HG02885 (cell line): Measurements from ENCODE around the gene SNAP47.

ENCODE experiments used
- ATAC-seq: cut with Tn5 transposase; IDR thresholded peaks from one replicate; pipeline ENCODE4 v1.9.1; 2021; ENCODE audit warnings: mild to moderate bottlenecking; ENCODE audit not compliant: unreplicated experiment, poor library complexity

Gene SNAP47

DNA sequence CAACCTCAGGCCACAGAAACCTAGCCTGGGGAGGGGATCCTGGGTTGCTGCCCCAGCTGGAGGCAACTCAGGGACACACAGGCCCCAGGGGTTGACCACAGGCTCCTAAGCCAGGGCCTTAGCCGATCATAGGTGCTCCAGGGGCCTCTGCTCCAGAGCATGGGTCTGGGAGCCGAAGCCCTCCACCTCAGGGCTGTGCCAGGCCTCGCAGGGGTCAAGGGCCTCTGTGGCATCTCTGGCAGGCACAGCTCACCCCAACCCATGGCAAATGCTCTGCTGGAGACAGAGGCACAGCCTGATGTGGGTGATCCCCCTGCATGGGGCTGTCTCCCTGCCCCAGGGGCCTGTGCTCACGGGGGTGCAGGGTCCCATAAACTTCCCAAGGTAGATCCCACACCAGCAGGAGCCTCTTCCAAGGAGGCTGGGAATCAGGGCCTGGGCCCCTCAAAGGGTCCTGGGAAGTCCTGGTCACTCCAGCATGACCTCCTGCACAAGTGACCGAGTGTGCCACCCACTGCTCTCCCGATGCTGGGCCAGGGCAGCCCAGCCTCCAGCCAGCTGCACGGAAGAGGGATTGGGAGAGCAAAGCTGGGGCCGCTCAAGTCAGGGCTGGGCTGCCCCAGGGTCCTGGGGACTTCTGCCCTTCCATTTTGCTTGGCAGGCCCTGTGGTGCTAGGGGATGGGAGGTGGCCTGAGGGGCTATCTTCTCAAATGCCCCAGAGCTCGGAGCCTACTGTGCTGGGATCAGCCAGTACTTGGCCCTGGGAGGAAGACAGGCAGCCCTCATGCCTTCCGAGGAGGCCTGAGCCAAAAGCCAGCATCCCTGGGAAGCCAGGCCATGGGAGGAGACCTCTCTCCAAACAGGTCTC, 58.1 kb downstream of the SNAP47 start:
- no peak for ATAC-seq

DNA sequence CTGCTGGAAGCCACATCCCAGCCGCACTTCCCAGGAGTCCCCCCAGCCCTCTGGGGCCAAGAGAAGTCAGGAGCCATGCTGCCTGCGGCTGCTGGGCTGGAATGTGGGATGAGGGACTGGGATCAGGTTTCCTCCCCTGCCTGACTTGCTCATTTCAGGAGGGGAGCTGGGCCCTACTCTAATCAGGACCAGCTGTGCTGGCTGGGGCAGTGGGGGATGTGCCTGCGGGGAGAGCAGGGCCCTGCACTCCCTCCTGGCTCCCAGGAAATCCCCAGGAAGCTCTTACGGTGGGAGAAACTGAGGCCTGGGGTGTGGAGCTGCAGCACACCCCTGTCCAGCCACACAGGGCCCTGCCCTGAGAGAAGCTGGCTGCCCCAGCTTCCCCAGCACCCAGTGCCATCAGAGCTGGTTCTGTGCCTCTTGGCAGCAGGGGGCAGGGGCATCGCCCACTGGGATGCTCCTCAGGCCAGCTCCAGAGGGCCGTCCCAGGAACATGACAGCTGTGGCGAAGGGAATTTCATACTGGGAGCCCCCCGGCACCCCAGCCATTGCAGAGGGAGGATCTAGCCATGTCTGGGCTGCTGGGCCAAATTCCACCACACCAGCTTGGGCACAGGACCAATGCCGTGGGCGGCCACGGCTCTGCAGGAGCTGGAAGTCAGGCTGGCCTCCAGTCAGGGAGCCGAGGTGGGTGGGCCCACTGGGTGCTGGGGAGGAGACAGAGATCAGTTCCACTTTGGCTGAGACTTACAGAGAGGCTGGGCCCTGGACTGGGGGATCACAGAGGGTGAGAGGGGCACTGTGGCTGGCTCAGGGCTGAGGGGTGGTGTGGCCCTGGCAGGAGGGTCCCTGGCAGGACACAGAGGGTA, 58.9 kb downstream of the SNAP47 start:
- ATAC-seq = no peak

DNA sequence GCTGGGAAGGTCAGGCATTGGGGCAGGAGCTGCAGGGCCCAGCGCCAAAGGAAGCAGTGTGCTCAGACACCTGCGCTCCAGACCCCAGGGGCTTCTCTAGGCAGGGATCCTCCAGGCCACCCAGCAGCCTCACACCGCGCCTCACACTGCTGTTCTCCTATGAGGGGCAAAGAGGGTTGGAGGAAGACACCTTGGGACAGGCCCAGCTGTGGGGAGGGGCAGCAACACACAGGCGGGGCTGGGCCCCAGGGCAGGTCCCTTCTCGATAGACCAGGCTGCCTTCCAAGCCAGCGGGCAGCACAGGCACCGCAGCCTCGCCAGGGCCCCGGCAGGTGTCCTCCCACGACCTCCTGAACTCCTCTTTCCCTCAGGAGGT, 59.6 kb downstream of the SNAP47 start:
- no peak for ATAC-seq

DNA sequence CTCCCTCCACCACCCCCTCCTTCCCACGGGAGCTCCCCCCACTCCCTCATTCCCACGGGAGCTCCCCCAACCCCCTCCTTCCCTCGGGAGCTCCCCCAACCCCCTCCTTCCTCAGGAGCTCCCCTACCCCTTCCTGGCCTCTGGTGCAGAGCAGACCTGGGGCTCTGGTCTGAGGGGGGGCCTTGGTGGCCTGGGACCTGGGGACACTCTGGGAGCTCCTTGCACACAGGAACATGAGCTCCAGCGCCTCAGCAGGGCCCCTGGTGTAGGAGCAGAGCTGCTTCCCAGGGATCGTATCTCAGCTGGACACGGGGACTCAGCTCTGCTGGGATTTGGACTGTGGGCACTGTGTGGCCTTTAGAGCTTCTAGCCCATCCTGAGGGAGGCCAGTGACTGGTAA, 60.5 kb downstream of the SNAP47 start:
- ATAC-seq = no peak

DNA sequence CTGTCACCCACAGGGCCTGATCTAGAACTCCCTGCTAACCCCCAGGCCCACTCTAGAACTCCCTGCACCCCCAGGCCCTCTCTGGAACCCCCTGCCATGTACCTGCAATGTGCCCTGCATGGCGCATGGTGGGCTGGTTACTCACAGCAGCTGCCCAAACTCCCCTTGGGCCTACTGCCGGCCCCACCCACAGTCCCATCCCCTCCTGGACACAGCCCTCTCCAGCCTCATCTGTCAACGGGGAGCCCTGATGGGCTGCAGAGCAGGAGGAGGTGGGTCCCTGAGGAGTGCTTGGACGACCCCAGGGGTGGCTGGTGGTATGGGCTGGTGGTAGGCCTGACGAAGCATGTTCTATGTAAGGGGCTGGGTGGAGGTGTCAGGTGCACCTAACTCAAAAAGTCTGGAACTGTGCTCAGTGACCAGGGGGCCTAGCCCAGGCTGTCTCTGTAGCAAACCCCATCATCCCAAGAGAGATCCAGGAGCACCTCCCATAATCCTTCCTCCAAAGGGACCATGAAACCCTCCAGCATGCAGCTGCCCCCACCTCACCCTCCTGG, 61.2 kb downstream of the SNAP47 start:
- ATAC-seq = no peak

DNA sequence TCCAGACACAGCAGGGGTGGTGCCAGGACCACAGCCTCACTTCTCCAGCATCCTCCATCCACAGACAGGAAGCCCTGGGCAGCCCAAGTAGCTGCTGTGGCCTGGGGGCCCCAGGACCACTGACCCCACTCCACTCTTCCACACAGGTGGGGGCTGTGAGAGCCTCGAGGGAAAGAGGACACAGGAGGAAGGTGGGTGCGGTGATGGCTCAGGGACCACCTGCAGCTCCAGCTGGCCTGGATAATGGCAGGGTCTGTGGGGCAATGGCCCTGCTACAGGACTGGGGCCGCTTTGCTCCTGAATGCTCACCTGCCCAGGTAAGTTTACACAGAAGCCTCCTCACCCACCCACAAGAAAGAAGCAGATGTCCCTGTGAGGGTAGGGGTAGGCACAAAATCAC, 61.9 kb downstream of the SNAP47 start:
- no peak for ATAC-seq

DNA sequence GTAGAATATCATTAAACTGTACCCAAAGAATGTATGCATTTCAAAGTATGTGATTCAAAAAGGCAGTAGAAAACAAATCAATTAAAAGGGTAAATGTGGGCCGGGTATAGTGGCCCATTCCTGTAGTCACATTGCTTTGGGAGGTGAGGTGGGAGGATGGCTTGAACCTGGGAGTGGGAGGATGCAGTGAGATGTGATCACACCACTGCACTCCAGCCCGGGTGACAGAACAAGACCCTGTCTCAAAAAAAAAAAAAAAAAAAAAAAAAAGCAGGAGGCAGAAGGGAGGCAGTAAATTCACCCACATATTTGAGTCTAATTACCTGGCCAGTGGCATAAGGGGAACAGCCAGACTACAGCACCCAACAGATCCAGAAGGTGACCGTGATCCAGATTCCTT, 62.4 kb downstream of the SNAP47 start:
- no peak for ATAC-seq

DNA sequence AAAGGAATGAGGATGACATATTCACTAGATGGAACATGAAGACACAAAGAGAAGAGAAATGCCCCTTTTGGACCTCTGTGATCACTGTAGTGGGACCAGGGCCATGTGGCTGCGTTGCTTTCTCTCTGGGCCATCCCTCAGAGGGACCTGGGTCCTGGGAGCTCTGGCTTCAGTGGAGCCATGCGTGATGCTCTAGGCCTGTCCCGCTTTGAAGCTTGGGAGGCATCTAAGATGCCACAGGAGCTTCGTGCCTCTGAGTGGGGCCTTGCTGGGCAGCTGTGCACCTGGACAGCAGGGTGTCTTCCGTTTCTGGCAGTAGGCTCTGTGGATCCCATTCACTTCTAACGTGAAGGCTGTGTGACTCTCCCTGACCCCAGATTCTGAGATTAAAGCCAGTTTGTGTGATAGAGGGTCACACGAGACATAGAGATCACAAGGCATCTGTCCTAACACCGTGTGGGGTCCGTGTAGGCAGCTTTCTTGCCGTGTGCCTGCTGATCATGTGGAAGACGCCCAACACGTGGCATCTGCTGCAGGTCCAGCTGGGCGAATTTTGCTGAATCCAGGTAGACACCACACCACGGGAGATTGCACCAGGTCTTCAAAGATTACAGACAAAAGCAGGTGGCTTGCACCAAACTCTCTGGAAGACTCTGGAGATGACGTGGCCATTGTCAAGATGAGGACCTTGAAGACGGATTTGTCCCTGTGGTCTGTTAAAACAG, 63.0 kb downstream of the SNAP47 start:
- no peak for ATAC-seq

DNA sequence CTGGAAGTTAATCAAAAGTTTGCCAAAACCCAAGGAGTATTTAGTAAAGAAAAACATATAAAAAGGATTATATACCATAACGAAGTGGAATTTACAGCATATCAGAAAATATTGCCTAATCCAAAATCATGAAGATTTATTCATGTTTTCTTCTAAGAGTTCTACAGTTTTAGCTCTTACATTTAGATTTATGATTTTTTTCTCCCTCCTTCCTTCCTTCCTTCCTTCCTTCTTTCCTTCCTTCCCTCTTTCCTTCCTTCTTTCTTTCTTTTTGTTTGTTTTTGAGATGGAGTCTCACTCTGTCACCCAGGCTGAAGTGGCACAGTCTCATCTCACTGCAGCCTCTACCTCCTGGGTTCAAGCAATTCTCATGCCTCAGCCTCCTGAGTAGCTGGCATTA, 64.5 kb downstream of the SNAP47 start:
- ATAC-seq = no peak

DNA sequence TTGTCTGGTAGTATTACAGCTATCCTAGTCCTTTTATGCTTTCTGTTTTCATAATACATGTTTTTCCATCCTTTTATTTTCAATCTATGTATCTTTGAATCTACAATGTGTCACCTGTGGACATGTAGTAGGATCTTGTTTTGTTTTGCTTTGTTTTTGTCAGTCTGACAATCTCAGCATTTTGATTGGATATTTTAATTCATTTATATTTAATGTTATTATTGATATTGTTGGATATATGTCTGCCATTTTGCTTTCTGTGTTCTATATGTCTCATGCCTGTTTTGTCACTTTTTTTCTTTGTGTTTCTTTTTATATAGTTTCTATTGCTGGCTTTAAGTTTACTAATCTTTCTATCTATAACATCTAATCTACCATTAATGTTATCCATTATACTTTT, 68.7 kb downstream of the SNAP47 start:
- ATAC-seq = no peak

DNA sequence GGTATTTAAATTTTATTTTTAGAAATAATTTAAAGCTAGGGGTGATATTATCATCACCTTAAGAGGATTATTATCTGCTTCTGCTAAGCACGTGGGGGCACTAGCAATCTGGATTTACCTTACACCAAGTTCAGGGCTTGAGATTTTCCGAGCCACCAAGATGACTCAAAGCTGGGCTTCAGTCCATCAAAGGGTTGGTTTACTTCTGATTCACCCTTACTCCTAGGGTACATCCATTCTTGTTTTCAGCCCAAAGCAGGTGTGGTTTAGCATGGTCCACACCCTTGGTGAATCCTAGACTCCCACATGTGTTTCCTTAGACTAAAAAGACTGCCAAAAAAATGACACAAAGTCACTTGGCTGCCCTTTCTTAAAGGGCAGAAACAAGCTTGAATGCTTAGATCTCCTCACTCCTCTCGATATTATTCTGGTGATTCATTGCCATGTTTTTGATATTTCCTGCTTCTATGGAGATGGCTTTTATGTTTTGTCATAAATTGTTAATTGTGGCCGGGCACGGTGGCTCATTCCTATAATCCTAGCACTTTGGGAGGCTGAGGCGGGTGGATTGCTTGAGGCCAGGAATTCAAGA, 70.5 kb downstream of the SNAP47 start:
- ATAC-seq = no peak

DNA sequence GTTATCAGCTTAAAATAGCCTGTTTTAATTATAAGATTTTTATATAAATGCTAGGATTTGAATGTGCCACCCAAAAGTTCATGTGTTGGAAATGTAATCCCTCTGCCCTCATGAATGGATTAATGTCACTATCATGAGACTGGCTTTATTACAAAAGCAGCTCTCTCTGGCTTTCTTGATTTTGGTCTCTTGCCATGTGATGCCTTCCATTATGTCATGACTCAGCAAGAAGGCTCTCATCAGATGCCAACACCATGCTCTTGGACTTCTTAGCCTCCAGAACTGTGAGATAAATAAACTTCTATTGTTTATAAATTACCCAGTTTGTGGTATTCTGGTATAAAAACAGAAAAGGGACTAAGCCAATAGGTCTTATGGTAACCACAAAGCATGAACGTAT, 73.3 kb downstream of the SNAP47 start:
- no peak for ATAC-seq

DNA sequence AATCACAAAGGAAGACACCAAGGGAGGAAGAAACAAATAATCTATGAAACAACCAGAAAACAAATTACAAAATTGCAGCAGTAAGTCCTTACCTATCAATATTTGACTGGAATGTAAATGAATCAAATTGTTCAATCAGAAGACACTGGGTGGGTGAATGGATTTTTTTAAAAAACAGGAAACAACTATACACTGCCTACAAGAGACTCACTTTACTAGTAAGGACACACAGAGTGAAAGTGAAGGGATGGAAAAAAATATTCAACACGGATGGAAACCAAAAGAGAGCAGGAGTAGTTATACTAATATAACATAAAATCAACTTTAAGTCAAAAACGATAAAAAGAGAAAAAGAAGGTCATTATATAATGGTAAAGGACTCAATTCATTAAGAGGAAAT, 73.8 kb downstream of the SNAP47 start:
- ATAC-seq = no peak

DNA sequence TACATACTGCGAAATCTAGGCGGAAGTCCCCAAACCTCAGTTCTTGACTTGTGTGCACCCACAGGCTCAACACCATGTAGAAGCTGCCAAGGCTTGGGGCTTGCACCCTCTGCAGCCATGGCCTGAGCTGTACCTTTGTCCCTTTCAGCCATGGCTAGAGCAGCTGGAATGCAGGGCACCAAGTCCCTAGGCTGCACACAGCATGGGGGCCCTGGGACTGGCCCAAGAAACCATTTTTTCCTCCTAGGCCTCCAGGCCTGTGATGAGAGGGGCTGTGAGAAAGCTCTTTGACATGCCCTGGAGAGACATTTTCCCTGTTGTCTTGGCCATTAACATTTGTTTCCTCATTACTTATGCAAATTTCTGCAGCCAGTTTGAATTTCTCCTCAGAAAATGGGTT, 78.7 kb downstream of the SNAP47 start:
- no peak for ATAC-seq

DNA sequence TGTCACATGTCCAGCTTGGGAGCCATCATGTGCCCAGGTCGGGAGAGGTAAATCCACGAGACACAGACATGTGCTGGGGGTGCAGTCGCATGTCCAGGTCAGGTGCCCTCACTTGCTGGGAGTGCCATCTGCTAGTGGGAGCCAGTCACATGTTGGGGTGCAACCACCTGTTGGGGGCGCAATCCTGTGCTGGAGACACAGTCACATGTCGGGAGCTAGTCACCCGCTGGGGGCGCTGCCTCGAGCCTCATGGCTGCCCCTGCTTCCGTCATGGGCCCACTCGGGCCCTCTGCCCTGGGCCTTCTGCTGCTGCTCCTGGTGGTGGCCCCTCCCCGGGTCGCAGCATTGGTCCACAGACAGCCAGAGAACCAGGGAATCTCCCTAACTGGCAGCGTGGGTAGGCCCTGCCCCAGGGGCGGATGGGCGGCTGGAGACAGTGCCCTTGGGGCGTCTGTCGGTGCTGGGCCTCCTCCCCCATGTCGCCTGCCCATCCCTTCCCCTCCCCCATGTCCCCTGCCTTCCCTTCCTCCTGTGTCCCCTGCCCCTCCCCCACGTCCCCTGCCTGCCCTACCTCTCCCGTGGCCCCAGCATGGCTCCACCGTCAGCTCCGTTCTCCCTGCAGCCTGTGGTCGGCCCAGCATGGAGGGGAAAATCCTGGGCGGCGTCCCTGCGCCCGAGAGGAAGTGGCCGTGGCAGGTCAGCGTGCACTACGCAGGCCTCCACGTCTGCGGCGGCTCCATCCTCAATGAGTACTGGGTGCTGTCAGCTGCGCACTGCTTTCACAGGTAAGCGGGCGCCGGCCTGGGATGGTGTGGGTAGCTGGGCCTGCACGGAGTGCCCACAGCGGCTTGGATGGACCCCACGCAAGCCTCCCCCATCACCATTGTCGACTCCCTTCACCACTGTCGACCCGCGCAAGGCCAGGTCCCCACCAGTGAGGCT, 80.5 kb downstream of the SNAP47 start, which contains the start of gene PRSS38:
PRSS38 (plus strand) TSS at position 208 of the 942 bp plus-strand sequence; CDS start at position 250, 42 bp downstream.
- no peak for ATAC-seq

DNA sequence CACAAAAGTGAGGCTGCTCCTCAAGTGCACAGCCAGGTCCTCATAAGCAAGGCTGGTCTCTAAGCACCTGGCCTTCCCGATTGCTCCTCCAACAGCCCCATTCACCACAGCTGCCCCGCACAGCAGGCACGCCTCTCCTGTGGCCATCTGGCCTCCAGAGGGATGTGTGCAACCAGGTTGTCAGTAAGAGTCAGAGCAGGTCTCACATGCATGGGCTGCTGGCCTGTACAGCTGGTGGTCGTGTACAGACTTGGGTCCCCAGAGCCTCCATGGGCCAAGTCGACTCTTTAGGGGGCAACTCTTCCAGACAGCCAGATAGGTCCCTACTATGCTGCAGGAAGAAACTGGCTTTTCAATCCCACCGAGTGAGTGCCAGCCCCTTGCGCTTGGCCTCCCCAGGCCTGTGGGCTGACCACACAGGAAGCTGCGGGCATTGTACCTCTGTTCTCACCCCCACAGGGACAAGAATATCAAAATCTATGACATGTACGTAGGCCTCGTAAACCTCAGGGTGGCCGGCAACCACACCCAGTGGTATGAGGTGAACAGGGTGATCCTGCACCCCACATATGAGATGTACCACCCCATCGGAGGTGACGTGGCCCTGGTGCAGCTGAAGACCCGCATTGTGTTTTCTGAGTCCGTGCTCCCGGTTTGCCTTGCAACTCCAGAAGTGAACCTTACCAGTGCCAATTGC, 81.7 kb downstream of the SNAP47 start:
- ATAC-seq = no peak

DNA sequence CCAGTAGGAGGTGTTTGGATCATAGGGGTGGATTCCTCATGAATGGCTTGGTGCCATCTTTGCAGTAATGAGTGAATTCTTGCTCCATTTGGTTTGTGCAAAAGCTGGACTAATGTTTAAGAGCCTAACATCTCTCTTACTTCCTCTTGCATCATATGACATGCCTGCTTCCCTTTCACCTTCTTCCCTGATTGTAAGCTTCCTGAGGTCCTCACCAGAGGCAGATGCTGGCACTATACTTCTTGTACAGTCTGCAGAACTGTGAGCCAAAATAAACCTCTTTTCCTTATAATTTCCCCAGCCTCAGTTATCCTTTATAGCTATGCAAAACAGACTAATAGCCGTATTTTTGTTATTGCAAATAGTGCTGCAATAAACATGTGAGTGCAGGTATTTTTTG, 88.3 kb downstream of the SNAP47 start:
- ATAC-seq = no peak

DNA sequence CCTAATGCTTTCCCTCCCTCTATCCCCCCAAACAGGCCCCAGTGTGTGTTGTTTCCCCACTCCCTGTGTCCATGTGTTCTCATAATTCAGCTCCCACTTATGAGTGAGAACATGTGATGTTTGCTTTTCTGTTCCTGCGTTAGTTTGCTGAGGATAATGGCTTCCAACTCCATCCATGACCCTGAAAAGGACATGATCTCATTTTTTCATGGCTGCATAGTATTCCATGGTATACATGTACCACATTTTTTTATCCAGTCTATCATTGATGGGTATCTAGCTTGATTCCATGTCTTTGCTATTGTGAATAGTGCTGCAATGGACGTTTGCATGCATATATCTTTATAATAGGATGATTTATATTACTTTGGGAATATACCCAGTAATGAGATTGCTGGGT, 89.0 kb downstream of the SNAP47 start:
- no peak for ATAC-seq
